K562 treated with DMSO at 1 percent for 4 hours (cell line): ENCODE results near the gene NBL1. TPM values are rescaled to one million over a fixed set of nuclear protein-coding genes. Genes with fewer than 3 reads are reported as not detected.

Source experiments
- total RNA-seq: library from RNA; unstranded; fragments of 300-600 nt; gene quantifications from 2 replicates; pipeline ENCODE4 v1.2.3, GENCODE V29; 2022; ENCODE audit not compliant: insufficient read depth

Gene NBL1
- 0.75 TPM in 1 of 2 replicates, not detected in the other for total RNA-seq

GRCh38 chr1:19643602-19644394 lies at the start of gene NBL1:
Gene NBL1 (plus strand): TSS chr1:19644311. CDS start chr1:19655031, 10,720 bp downstream.

GRCh38 chr1:19664453-19665185 lies 20.5 kb downstream of the NBL1 start, which contains the start of gene HTR6:
Gene HTR6 (plus strand): TSS chr1:19664875. CDS start chr1:19665754, 879 bp downstream.

Other genes with a start within 250 kb of the NBL1 start
- 260 and 287 TPM in 2 replicates for gene CAPZB, start 158.8 kb upstream of the NBL1 start, total RNA-seq
- not detected in 2 replicates for gene HTR6, start 20.6 kb downstream of the NBL1 start, total RNA-seq
- 2.8 and 3.5 TPM in 2 replicates for gene TMCO4, start 155.6 kb downstream of the NBL1 start, total RNA-seq
- not detected in 2 replicates for gene RNF186, start 171.0 kb downstream of the NBL1 start, total RNA-seq
- gene OTUD3, start 238.1 kb downstream of the NBL1 start, total RNA-seq, result 4.3 and 6.6 TPM in 2 replicates